22Rv1 (cell line): ENCODE measurements around the gene PTK6.

ENCODE experiments used
- CTCF ChIP-seq: fragments of 450-650 bp; IDR thresholded peaks from 2 replicates; pipeline ENCODE4 v1.5.1; 2017; ENCODE audit warnings: mild to moderate bottlenecking
- ZFX ChIP-seq: fragments of 450-650 bp; IDR thresholded peaks from 2 replicates; pipeline ENCODE4 v1.6.1; 2017; ENCODE audit warnings: antibody characterized with exemption, borderline replicate concordance

GRCh38 chr20:63527184-63527583 is 10.0 kb downstream of the PTK6 start:
- TF ChIP-seq CTCF (no peak), ZFX (no peak)
